B cell (primary cell): ENCODE data around the gene MYO1G. TPM values are rescaled to one million over a fixed set of nuclear protein-coding genes. Genes with fewer than 3 reads are reported as not detected.

Source experiments
- ATAC-seq: fragments of 200-7000 bp; cut with Tn5 transposase; one replicate; pipeline ENCODE4 v1.10.0; 2021; ENCODE audit warnings: low read depth, mild to moderate bottlenecking, moderate number of reproducible peaks, moderate library complexity
- CTCF ChIA-PET: fragments of 350-600 bp; sonication (Branson Sonifier 250); formaldehyde crosslinking; loops from one replicate; lab custom pipeline; 2021; ENCODE audit warnings: antibody characterized with exemption, inconsistent platforms; lab: Charles Lee
- POLR2A ChIA-PET: fragments of 350-600 bp; sonication (Branson Sonifier 250); formaldehyde crosslinking; loops from one replicate; lab custom pipeline; 2021; ENCODE audit warnings: antibody characterized with exemption; lab: Charles Lee
- DNase-seq: peaks from one replicate; pipeline ENCODE4 v3.0.0; 2013
- H2AFZ ChIP-seq: 2 replicates; pipeline ENCODE4 v1.6.1; 2012; ENCODE audit warnings: mild to moderate bottlenecking, low read depth, low read length; ENCODE audit not compliant: insufficient read depth, poor library complexity, severe bottlenecking
- H3K27ac ChIP-seq, 2 donors: 1 replicate in 1 of 2; 2 replicates in 1 of 2; pipeline ENCODE4 v1.5.1; 2012 to 2013; ENCODE audit warnings: low read length in 2 of 2, mild to moderate bottlenecking in 2 of 2, moderate library complexity in 1 of 2
- H3K27me3 ChIP-seq, 4 experiments: fragments of 200-600 bp in 1 of 4; sonication (generic) in 1 of 4; replicated peaks in 1 of 4; 1 replicate in 2 of 4; 2 replicates in 2 of 4; pipeline versions ENCODE4 v1.6.1 to v1.7.0; 2013 to 2016; ENCODE audit warnings: low read length in 3 of 4, mild to moderate bottlenecking in 2 of 4, mixed read lengths in 1 of 4, moderate library complexity in 1 of 4; ENCODE audit not compliant: insufficient read depth in 4 of 4, control insufficient read depth in 3 of 4; ENCODE audit errors: control extremely low read depth in 1 of 4
- H3K36me3 ChIP-seq, 2 experiments: replicated peaks in 1 of 2; 1 replicate in 1 of 2; 2 replicates in 1 of 2; pipeline versions ENCODE4 v1.6.1 to v1.7.1; 2013; ENCODE audit warnings: low read length in 1 of 2; ENCODE audit not compliant: insufficient read depth in 2 of 2, control insufficient read depth in 1 of 2; ENCODE audit errors: control extremely low read depth in 1 of 2, extremely low read depth in 1 of 2
- H3K4me1 ChIP-seq, 2 donors: fragments of 200-600 bp in 1 of 2; sonication (generic) in 1 of 2; 1 replicate in 1 of 2; 2 replicates in 1 of 2; pipeline versions ENCODE4 v1.5.1 to v1.6.1; 2013 to 2017; ENCODE audit warnings: low read length in 2 of 2; ENCODE audit not compliant: control insufficient read depth in 2 of 2, insufficient read depth in 2 of 2
- H3K4me2 ChIP-seq: replicated peaks from 2 replicates; pipeline ENCODE3; 2012; ENCODE audit warnings: mild to moderate bottlenecking, low read depth, low read length; ENCODE audit not compliant: poor library complexity, severe bottlenecking
- H3K4me3 ChIP-seq, 5 experiments: fragments of 200-600 bp in 1 of 5; sonication (generic) in 1 of 5; 1 replicate in 3 of 5; 2 replicates in 2 of 5; pipeline versions ENCODE4 v1.5.1 to v1.7.0; 2011 to 2016; ENCODE audit warnings: low read length in 4 of 5, mild to moderate bottlenecking in 4 of 5, low read depth in 2 of 5, control low read depth in 1 of 5, moderate library complexity in 1 of 5; ENCODE audit not compliant: insufficient read depth in 1 of 5; ENCODE audit errors: control extremely low read depth in 1 of 5, extremely low read depth in 1 of 5
- H3K79me2 ChIP-seq: fragments of 200-600 bp; sonication (generic); one replicate; pipeline ENCODE4 v1.6.0; 2016; ENCODE audit warnings: low read length; ENCODE audit not compliant: control insufficient read depth, insufficient read depth
- H3K9ac ChIP-seq: fragments of 200-600 bp; sonication (generic); 2 replicates; pipeline ENCODE4 v1.6.1; 2017; ENCODE audit warnings: mild to moderate bottlenecking, low read length, moderate library complexity
- H3K9me3 ChIP-seq, 3 donors: one replicate each; pipeline versions ENCODE4 v1.6.1 to v1.7.1; 2013; ENCODE audit warnings: low read length in 2 of 3; ENCODE audit not compliant: control insufficient read depth in 2 of 3, insufficient read depth in 1 of 3; ENCODE audit errors: control extremely low read depth in 1 of 3
- H4K20me1 ChIP-seq: 2 replicates; pipeline ENCODE4 v1.6.0; 2012; ENCODE audit warnings: mild to moderate bottlenecking, low read length; ENCODE audit not compliant: insufficient read depth, control insufficient read depth, poor library complexity, severe bottlenecking
- H3K27ac Mint-ChIP-seq: one replicate; pipeline ENCODE4 v1.8.0; 2021; ENCODE audit warnings: mixed read lengths
- H3K27me3 Mint-ChIP-seq: one replicate; pipeline ENCODE4 v1.8.0; 2021; ENCODE audit warnings: mixed read lengths
- H3K4me1 Mint-ChIP-seq: one replicate; pipeline ENCODE4 v1.8.0; 2021; ENCODE audit warnings: mixed read lengths
- H3K4me3 Mint-ChIP-seq: one replicate; pipeline ENCODE4 v1.8.0; 2021; ENCODE audit warnings: mixed read lengths
- H3K9me3 Mint-ChIP-seq: one replicate; pipeline ENCODE4 v1.8.0; 2022; ENCODE audit warnings: mixed read lengths; ENCODE audit not compliant: insufficient read depth
- CTCF ChIP-seq: fragments of 200-600 bp; IDR thresholded peaks from one replicate; pipeline ENCODE4 v1.8.0; 2022; ENCODE audit warnings: antibody characterized with exemption, mild to moderate bottlenecking
- WGBS: methylation state at CpG from one replicate; pipeline ENCODE4 v1.1.5; 2013; ENCODE audit warnings: missing lambda C conversion rate; ENCODE audit not compliant: insufficient coverage; 5-methylcytosine and 5-hydroxymethylcytosine counted together
- intact Hi-C: fragments of 100-400 bp; cut with micrococcal nuclease; formaldehyde crosslinking; loops from one replicate; pipeline ENCODE4 v1.10.0; 2022
- polyA plus RNA-seq: library from polyadenylated mRNA; depleted of rRNA; stranded (reverse); fragments of >200 nt; gene quantifications from 2 replicates; pipeline ENCODE4 v1.2.3, GENCODE V29; 2012
- total RNA-seq, 2 donors: library from RNA; stranded (reverse); fragments of 120-200 nt in 1 of 2; gene quantifications; 1 replicate in 1 of 2; 2 replicates in 1 of 2; pipeline versions ENCODE4 v1.2.3 to v1.2.4, GENCODE V29; 2013 to 2022

MYO1G gene
- total and polyA plus RNA-seq, 2 donors (not counting 1 experiment from before 2014, with no cell fraction given), result 104 to 239 TPM

- Histone ChIP-seq H3K36me3 (peaks cover 0 to 57% of the 10 kb centered on the region in 2 experiments), H4K20me1 (peaks cover 18% of the 10 kb centered on the region), H3K4me3 (peak overlapping the region in 2 of 5 experiments; percentile 1 to 90), H3K4me1 (peaks cover 53 to 75% of the 10 kb centered on the region in 2 donors), H3K27me3 (no peaks in the 10 kb centered on the region), H3K27ac (peak overlapping the region; percentile 79 to 93), H2AFZ (peak overlapping the region; percentile 19), H3K9ac (peak overlapping the region; percentile 91), H3K4me2 (peak overlapping the region; percentile 93), H3K79me2 (peaks cover 42% of the 10 kb centered on the region), H3K9me3 (no peaks in the 10 kb centered on the region)
- peak; percentile 46 for ATAC-seq
- ChIA-PET CTCF (interaction anchor here (1.0 to 3.1 kb wide), 6 partner anchors 8 to 415 kb away, joined by 3 to 10 read pairs (median 4); no protein-coding TSS in a partner anchor), POLR2A (interaction anchor here (0.7 to 3.0 kb wide), 6 partner anchors 10 to 132 kb away, joined by 3 to 12 read pairs (median 5); partner anchors contain the start of genes CCM2, H2AZ2 and TBRG4)
- Mint-ChIP-seq H3K9me3 (no peaks in the 10 kb centered on the region), H3K27me3 (no peaks in the 10 kb centered on the region), H3K4me1 (peaks cover 86% of the 10 kb centered on the region), H3K4me3 (peak overlapping the region; percentile 97), H3K27ac (peak overlapping the region; percentile 98)
- TF ChIP-seq CTCF, result no peak
- WGBS, result 32% methylated on average over 2 of the region's 8 CpGs
- intact Hi-C loops, result loop anchor here (1.0 kb wide), 1 partner anchor 47 kb away; no protein-coding TSS in a partner anchor
- DNase-seq, result peak; percentile 88
Measured at GRCh38 chr7:44980393-44981034, 1.7 kb upstream of the MYO1G start.
